ENCODE measurements around the gene RPUSD1. TPM values are rescaled to one million over a fixed set of nuclear protein-coding genes. Genes with fewer than 3 reads are reported as not detected.
A peak's percentile ranks its signal among the peaks of the same experiment; 100 is the strongest.

RPUSD1 gene
- total RNA-seq, 1 experiment from 2014 or later, result 63.4 TPM

- Histone ChIP-seq H3K4me3 (ENCODE audit: insufficient read depth, low read depth, low read length) (no peak overlapping the region), H3K36me3 (replicated peaks; ENCODE audit: control insufficient read depth, insufficient read depth, low read length) (peaks cover 5% of the 10 kb centered on the region), H3K27me3 (ENCODE audit: control insufficient read depth, insufficient read depth, low read length) (peaks cover 9% of the 10 kb centered on the region)
- peak; percentile 96 for DNase-seq
These were observed 8.9 kb upstream of the RPUSD1 start for GRCh38 chr16:797120-797420.

- H3K36me3 ChIP-seq (replicated peaks; ENCODE audit: control insufficient read depth, insufficient read depth, low read length), result peaks cover 6% of the 10 kb centered on the region
- peaks cover 9% of the 10 kb centered on the region for H3K27me3 ChIP-seq (ENCODE audit: control insufficient read depth, insufficient read depth, low read length)
- no peak overlapping the region for H3K4me3 ChIP-seq (ENCODE audit: insufficient read depth, low read depth, low read length)
- no peak for DNase-seq
These were observed 8.3 kb upstream of the RPUSD1 start for GRCh38 chr16:796296-797119.

DNA sequence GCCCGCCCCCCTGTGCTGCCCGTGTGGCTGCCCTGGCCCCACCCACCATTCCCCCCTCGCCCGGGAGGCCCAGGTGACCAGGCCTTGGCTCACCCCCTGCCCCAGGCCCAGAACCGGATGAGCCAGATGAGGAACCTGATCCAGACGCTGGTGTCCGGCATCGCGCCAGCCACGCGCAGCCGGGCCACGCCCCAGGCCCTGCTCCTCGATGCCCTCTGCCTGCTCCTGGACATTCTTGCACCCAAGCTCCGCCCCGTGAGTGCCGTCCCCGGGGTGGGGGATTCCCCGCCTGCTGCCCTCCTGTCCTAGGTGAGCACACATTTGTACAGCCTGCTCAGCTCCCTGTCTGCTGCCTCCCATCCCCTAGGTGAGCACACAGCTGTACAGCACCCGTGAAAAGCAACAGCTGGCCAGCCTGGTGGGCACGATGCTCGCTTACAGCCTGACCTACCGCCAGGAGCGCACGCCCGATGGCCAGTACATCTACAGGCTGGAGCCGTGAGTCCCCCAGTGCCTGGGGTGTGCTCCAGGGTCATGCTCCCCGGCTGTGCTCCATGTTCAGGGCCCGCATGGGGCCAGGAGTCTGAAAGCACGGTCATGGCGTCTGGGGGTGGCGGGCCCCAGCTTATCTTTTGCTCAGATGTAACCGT lies 7.5 kb upstream of the RPUSD1 start:
- Histone ChIP-seq H3K27me3 (ENCODE audit: control insufficient read depth, insufficient read depth, low read length) (peaks cover 5% of the 10 kb centered on the region; the same call in 1 of the 2 replicates), H3K36me3 (replicated peaks; ENCODE audit: control insufficient read depth, insufficient read depth, low read length) (peaks cover 13% of the 10 kb centered on the region), H3K4me3 (ENCODE audit: insufficient read depth, low read depth, low read length) (no peak overlapping the region)
- no peak for DNase-seq

DNA sequence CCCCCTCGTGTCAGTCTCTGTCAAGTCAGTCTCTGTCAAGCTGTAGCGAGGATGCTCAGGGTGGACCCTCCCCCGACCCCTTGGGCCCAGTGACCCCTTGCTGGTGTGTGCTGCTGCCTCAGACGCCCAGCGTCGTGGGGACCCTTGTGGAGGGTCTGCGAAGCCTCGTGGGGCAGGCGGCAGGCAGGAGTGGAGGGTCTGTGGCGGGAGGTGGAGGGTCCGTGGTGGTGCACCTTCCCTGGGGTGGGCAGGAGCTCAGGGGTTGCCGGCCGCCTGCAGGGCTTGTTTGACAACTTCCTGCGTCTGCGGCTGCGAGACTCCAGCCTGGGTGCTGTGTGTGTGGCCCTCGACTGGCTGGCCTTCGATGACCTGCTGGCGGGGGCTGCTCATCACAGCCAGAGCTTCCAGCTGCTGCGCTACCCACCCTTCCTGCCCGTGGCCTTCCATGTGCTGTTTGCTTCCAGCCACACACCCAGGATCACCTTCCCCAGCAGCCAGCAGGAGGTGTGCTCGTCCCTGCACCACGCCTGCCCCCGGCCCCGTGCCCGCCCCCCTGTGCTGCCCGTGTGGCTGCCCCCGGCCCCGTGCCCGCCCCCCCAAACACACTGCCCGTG lies 6.8 kb upstream of the RPUSD1 start:
- Histone ChIP-seq H3K4me3 (ENCODE audit: insufficient read depth, low read depth, low read length) (no peak overlapping the region), H3K27me3 (ENCODE audit: control insufficient read depth, insufficient read depth, low read length) (peaks cover 3% of the 10 kb centered on the region; the same call in 1 of the 2 replicates), H3K36me3 (replicated peaks; ENCODE audit: control insufficient read depth, insufficient read depth, low read length) (peaks cover 19% of the 10 kb centered on the region)
- DNase-seq, result no peak

DNA sequence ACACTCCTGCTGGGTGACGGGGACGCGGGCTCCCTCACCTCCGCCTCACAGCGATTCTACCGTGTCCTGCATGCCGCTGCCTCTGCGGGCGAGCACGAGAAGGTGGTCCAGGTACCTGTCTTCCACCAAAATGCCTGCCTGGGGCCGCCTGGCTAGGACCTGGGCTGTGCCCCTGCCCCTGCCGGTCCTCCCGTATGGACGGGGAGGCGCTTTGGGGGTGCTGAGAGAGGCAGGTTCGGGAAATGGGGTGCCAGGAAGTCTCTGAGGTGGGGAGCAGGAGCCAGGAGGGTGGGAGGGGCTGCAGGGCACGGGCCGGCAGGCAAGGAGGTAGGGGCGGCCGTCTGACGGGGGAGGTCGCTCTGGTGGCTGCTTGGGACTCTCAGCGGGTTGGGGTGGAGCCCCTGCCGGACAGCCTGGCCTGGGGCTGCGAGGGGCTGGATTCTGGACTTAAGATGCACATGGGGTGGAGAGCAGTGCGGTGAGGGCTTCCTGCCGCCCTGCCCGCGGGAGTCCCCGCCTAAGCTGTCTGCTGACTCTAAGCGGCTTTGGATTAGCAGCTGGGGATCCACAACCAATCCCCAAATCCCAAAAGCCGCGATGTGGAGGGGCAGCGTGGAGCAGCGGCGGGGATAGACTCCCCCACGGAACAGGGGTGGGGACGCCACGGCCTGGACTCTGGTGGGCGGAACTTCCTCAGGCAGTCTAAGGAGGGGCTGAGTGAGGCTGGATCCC lies 6.1 kb upstream of the RPUSD1 start:
- H3K4me3 ChIP-seq (ENCODE audit: insufficient read depth, low read depth, low read length), result no peak overlapping the region
- H3K27me3 ChIP-seq (ENCODE audit: control insufficient read depth, insufficient read depth, low read length), result peaks cover under 1% of the 10 kb centered on the region; the same call in 1 of the 2 replicates
- no peak for DNase-seq
- H3K36me3 ChIP-seq (replicated peaks; ENCODE audit: control insufficient read depth, insufficient read depth, low read length), result peaks cover 20% of the 10 kb centered on the region

DNA sequence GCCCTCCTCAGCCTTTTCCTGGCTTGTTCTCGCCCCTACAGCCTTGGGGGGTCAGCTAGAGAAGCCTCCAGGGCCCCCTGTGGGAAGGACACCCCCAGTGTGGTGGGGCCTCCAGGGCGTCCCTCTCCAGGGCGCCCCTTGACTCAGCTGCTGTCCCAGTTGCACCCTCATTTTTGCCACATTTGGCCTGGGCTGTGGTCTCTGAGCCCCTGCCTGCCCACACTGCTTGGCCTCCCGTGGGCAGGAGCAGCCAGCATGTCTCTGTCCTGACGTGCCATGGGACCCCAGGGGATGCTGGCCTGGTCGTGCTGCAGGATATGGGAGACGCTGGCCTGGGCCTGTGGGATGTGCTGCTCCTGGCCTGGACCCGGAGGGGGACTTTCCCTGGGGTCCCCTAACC lies 5.2 kb upstream of the RPUSD1 start:
- Histone ChIP-seq H3K4me3 (ENCODE audit: insufficient read depth, low read depth, low read length) (no peak overlapping the region), H3K27me3 (ENCODE audit: control insufficient read depth, insufficient read depth, low read length) (no peaks in the 10 kb centered on the region), H3K36me3 (replicated peaks; ENCODE audit: control insufficient read depth, insufficient read depth, low read length) (peaks cover 20% of the 10 kb centered on the region)
- no peak for DNase-seq

DNA sequence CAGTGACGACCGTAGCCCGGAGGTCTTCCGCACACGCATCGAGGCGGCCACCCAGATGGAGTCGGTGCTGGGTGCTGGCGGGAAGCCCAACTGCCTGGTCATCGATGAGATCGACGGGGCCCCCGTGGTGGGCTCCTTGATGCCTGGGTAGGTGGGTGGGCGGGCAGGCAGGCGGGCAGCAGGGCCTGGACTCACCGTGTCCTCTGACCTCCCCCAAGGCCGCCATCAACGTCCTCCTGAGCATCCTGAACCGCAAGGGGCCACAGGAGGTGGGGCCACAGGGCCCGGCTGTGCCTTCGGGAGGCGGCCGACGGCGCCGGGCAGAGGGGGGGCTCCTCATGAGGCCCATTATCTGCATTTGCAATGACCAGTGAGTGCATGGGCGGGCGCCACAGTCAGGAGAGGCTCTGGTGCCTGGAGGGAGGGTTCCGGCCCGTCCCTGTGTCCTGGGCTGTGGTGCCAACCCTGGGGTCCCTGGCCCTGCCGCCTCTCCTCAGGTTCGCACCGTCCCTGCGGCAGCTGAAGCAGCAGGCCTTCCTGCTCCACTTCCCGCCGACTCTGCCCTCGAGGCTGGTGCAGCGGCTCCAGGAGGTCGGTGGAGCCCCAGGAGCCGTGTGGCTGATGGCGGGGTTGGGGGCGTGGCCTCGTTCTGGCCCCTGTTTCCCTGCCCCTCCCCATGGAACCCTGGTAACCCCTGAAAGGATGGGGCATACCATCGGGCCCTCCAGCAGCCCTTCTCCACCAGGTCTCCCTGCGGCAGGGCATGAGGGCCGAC lies 4.2 kb upstream of the RPUSD1 start:
- H3K36me3 ChIP-seq (replicated peaks; ENCODE audit: control insufficient read depth, insufficient read depth, low read length), result peaks cover 17% of the 10 kb centered on the region
- no peaks in the 10 kb centered on the region for H3K27me3 ChIP-seq (ENCODE audit: control insufficient read depth, insufficient read depth, low read length)
- no peak for DNase-seq
- H3K4me3 ChIP-seq (ENCODE audit: insufficient read depth, low read depth, low read length), result no peak overlapping the region

DNA sequence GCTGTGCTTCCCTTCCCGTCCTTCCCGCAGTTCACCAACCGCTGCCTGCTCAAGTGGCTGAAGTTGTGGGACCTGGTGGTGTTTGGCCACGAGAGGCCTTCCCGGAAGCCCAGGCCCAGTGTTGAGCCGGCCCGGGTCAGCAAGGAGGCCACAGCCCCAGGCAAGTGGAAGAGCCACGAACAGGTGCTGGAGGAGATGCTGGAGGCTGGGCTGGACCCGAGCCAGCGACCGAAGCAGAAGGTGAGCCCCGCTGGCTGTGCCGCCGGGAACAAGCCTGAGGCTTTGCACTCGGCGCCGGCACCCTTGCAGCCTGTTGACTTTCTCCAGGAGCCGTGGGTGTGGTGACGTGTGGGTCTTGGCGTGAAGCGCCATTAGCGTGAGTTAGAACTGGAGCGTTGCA lies 3.0 kb upstream of the RPUSD1 start:
- Histone ChIP-seq H3K36me3 (replicated peaks; ENCODE audit: control insufficient read depth, insufficient read depth, low read length) (peaks cover 18% of the 10 kb centered on the region), H3K4me3 (ENCODE audit: insufficient read depth, low read depth, low read length) (no peak overlapping the region), H3K27me3 (ENCODE audit: control insufficient read depth, insufficient read depth, low read length) (no peaks in the 10 kb centered on the region)
- DNase-seq, result no peak

DNA sequence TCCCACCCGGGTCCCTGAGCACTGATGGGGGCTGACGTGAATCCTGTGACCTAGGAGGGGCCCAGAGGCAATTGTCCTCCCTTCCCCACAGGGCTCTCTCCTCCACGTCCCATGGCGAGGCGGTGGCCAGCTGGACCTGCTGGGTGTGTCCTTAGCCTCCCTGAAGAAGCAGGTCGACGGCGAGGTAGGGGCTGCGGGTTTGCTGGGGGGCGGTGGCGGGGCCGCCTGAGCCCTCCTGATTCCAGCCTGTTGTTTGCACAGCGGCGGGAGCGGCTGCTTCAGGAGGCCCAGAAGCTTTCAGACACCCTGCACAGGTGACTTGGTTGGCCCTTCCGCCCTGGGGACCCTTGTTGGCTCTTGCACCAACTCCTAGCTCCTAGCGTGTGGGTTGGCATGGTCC lies 1.9 kb upstream of the RPUSD1 start:
- Histone ChIP-seq H3K27me3 (ENCODE audit: control insufficient read depth, insufficient read depth, low read length) (no peaks in the 10 kb centered on the region), H3K4me3 (ENCODE audit: insufficient read depth, low read depth, low read length) (no peak overlapping the region)

DNA sequence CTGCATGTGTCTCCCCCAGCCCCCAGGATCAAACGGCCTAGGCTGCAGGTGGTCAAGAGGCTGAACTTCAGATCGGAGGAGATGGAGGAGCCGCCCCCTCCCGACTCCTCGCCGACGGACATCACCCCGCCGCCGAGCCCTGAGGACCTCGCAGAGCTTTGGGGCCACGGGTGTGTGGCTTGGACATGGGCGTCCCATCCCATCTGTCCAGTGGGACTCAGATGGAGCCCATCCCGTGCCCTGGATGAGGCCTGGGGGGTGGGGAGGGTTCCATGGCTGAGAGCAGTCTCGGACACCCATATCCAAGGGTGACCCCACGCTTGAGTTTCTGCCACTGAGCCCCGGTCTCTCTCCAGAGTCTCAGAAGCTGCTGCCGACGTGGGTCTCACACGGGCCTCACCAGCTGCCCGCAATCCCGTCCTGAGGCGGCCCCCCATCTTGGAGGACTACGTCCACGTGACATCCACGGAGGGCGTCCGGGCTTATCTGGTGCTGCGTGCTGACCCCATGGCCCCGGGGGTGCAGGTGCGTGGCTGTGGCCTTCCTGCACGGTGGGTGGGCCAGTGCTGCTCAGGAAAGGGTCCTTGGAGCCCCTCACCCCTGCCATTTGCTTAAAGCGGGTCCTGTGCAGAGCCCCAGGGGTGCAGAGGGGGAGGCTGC lies 1.1 kb upstream of the RPUSD1 start:
- DNase-seq, result no peak
- Histone ChIP-seq H3K36me3 (replicated peaks; ENCODE audit: control insufficient read depth, insufficient read depth, low read length) (peaks cover 18% of the 10 kb centered on the region), H3K27me3 (ENCODE audit: control insufficient read depth, insufficient read depth, low read length) (no peaks in the 10 kb centered on the region), H3K4me3 (ENCODE audit: insufficient read depth, low read depth, low read length) (peak overlapping the region; percentile 98)

More for the DNA sequence above, 1.9 kb upstream of the RPUSD1 start:
- DNase-seq, result no peak
- peaks cover 18% of the 10 kb centered on the region for H3K36me3 ChIP-seq (replicated peaks; ENCODE audit: control insufficient read depth, insufficient read depth, low read length)

DNA sequence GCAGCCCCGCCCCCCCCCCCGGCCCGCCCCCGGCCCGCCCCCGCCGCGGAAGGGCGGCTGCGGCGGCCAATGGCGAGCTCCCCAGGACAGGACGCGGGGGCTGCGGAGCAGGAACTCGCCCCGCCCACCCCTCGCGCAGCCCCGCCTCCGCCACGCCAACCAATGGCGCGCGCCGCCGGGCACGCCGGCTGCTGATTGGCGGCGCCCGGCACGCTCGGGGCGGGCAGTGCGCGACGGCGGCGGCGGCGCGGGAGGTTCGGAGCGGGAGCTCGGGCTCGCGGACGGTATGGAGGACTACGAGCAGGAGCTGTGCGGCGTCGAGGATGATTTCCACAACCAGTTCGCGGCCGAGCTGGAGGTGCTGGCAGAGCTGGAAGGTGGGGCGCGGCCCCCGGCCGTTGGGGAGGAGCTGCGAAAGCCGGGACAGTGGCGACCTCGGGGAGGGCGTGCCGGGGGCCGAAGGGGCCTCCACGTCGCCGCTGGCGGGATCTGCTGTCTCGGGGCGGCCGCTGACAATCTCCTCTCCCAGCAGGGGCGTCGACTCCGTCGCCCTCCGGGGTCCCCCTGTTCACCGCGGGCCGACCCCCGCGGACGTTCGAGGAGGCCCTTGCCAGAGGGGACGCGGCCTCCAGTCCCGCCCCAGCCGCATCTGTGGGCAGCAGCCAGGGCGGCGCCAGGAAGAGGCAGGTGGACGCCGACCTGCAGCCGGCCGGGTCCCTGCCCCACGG lies 382 bp upstream of the RPUSD1 start, which contains the start of gene CHTF18:
CHTF18 (plus strand) TSS at position 222 of the 728 bp plus-strand sequence; CDS start at position 287, 65 bp downstream.
- H3K4me3 ChIP-seq (ENCODE audit: insufficient read depth, low read depth, low read length), result peak within 1 kb of the TSS; percentile 98
- no peaks in the 10 kb centered on the region for H3K27me3 ChIP-seq (ENCODE audit: control insufficient read depth, insufficient read depth, low read length)
- peak; percentile 100 for DNase-seq
- peaks cover 18% of the 10 kb centered on the region for H3K36me3 ChIP-seq (replicated peaks; ENCODE audit: control insufficient read depth, insufficient read depth, low read length)

GRCh38 chr16:787321-787966 lies 737 bp downstream of the RPUSD1 start:
- no peak for DNase-seq
- Histone ChIP-seq H3K4me3 (ENCODE audit: insufficient read depth, low read depth, low read length) (peak overlapping the region; percentile 77), H3K27me3 (ENCODE audit: control insufficient read depth, insufficient read depth, low read length) (no peaks in the 10 kb centered on the region), H3K36me3 (replicated peaks; ENCODE audit: control insufficient read depth, insufficient read depth, low read length) (peaks cover 18% of the 10 kb centered on the region)

Data from H7 (cell line).